ENCODE data around the gene ATXN1.
A peak's percentile ranks its signal among the peaks of the same experiment; 100 is the strongest.
"Not testable (repeated sequence)": the region's sequence is repeated elsewhere in the genome, so short reads cannot be mapped to it uniquely, and the experiment has no call there.

Gene ATXN1

GRCh38 chr6:16390909-16391450 lies 370.3 kb downstream of the ATXN1 start:
- H3K4me3 Mint-ChIP-seq, H3K27me3 Mint-ChIP-seq, ATAC-seq, H3K9me3 Mint-ChIP-seq, H3K4me1 Mint-ChIP-seq, H3K27ac Mint-ChIP-seq: not testable (repeated sequence)
- peaks cover 31% of the 10 kb centered on the region for H3K36me3 Mint-ChIP-seq

- H3K4me3 Mint-ChIP-seq, result no peak overlapping the region
- H3K4me1 Mint-ChIP-seq, result peaks cover 5% of the 10 kb centered on the region
- no peak for ATAC-seq
- no peak overlapping the region for H3K27ac Mint-ChIP-seq
- peaks cover 45% of the 10 kb centered on the region for H3K36me3 Mint-ChIP-seq
- H3K9me3 Mint-ChIP-seq, result no peaks in the 10 kb centered on the region
- H3K27me3 Mint-ChIP-seq, result no peaks in the 10 kb centered on the region
Observed at GRCh38 chr6:16389642-16390041, 371.6 kb downstream of the ATXN1 start.

GRCh38 chr6:16388488-16388887 lies 372.8 kb downstream of the ATXN1 start:
- Mint-ChIP-seq H3K27ac (no peak overlapping the region), H3K9me3 (no peaks in the 10 kb centered on the region)
- ATAC-seq, result no peak

GRCh38 chr6:16386057-16386456 lies 375.2 kb downstream of the ATXN1 start:
- no peak for ATAC-seq
- Mint-ChIP-seq H3K27me3 (no peaks in the 10 kb centered on the region), H3K9me3 (no peaks in the 10 kb centered on the region), H3K27ac (no peak overlapping the region), H3K4me1 (peaks cover 14% of the 10 kb centered on the region), H3K36me3 (peaks cover 64% of the 10 kb centered on the region), H3K4me3 (no peak overlapping the region)

More at GRCh38 chr6:16388488-16388887, 372.8 kb downstream of the ATXN1 start:
- peaks cover 49% of the 10 kb centered on the region for H3K36me3 Mint-ChIP-seq
- H3K4me3 Mint-ChIP-seq, result no peak overlapping the region
- peaks cover 6% of the 10 kb centered on the region for H3K4me1 Mint-ChIP-seq
- no peaks in the 10 kb centered on the region for H3K27me3 Mint-ChIP-seq

GRCh38 chr6:16383607-16384206 lies 377.6 kb downstream of the ATXN1 start:
- H3K36me3 Mint-ChIP-seq, result peaks cover 67% of the 10 kb centered on the region
- H3K4me3 Mint-ChIP-seq, result no peak overlapping the region
- no peaks in the 10 kb centered on the region for H3K9me3 Mint-ChIP-seq
- no peaks in the 10 kb centered on the region for H3K27me3 Mint-ChIP-seq
- H3K27ac Mint-ChIP-seq, result no peak overlapping the region
- H3K4me1 Mint-ChIP-seq, result peaks cover 22% of the 10 kb centered on the region
- no peak for ATAC-seq

- H3K9me3 Mint-ChIP-seq, H3K27ac Mint-ChIP-seq, ATAC-seq, H3K27me3 Mint-ChIP-seq, H3K4me3 Mint-ChIP-seq: not testable (repeated sequence)
- Mint-ChIP-seq H3K4me1 (peaks cover 29% of the 10 kb centered on the region), H3K36me3 (peaks cover 65% of the 10 kb centered on the region)
Observed at GRCh38 chr6:16381968-16382367, 379.3 kb downstream of the ATXN1 start.

GRCh38 chr6:16380220-16380809 lies 380.9 kb downstream of the ATXN1 start:
- Mint-ChIP-seq H3K36me3 (peaks cover 61% of the 10 kb centered on the region), H3K9me3 (no peaks in the 10 kb centered on the region), H3K27me3 (no peaks in the 10 kb centered on the region), H3K4me3 (no peak overlapping the region), H3K27ac (peak overlapping the region; percentile 22), H3K4me1 (peaks cover 46% of the 10 kb centered on the region)
- no peak for ATAC-seq

- not testable (repeated sequence) for ATAC-seq, H3K27me3 Mint-ChIP-seq, H3K9me3 Mint-ChIP-seq, H3K4me3 Mint-ChIP-seq, H3K27ac Mint-ChIP-seq
- Mint-ChIP-seq H3K4me1 (peaks cover 58% of the 10 kb centered on the region), H3K36me3 (peaks cover 51% of the 10 kb centered on the region)
Observed at GRCh38 chr6:16378360-16378759, 382.9 kb downstream of the ATXN1 start.

GRCh38 chr6:16377470-16377869 lies 383.8 kb downstream of the ATXN1 start:
- H3K27ac Mint-ChIP-seq, result no peak overlapping the region
- peaks cover 61% of the 10 kb centered on the region for H3K4me1 Mint-ChIP-seq
- peaks cover 4% of the 10 kb centered on the region for H3K9me3 Mint-ChIP-seq
- ATAC-seq, result no peak
- no peak overlapping the region for H3K4me3 Mint-ChIP-seq
- peaks cover 50% of the 10 kb centered on the region for H3K36me3 Mint-ChIP-seq
- H3K27me3 Mint-ChIP-seq, result no peaks in the 10 kb centered on the region

GRCh38 chr6:16375843-16376242 lies 385.4 kb downstream of the ATXN1 start:
- H3K4me3 Mint-ChIP-seq, result no peak overlapping the region
- H3K27me3 Mint-ChIP-seq, result no peaks in the 10 kb centered on the region
- peak overlapping the region; percentile 69 for H3K27ac Mint-ChIP-seq
- no peak for ATAC-seq
- peaks cover 43% of the 10 kb centered on the region for H3K36me3 Mint-ChIP-seq
- H3K4me1 Mint-ChIP-seq, result peaks cover 58% of the 10 kb centered on the region
- H3K9me3 Mint-ChIP-seq, result peaks cover 4% of the 10 kb centered on the region

- Mint-ChIP-seq H3K27ac (peak overlapping the region; percentile 69), H3K4me1 (peaks cover 53% of the 10 kb centered on the region), H3K4me3 (peak overlapping the region; percentile 45), H3K9me3 (peaks cover 4% of the 10 kb centered on the region), H3K27me3 (no peaks in the 10 kb centered on the region), H3K36me3 (peaks cover 40% of the 10 kb centered on the region)
- ATAC-seq, result no peak
Observed at GRCh38 chr6:16375206-16375605, 386.1 kb downstream of the ATXN1 start.

GRCh38 chr6:16374461-16375200 lies 386.6 kb downstream of the ATXN1 start:
- Mint-ChIP-seq H3K36me3 (peaks cover 41% of the 10 kb centered on the region), H3K4me1 (peaks cover 58% of the 10 kb centered on the region), H3K9me3 (peaks cover 4% of the 10 kb centered on the region), H3K27ac (peak overlapping the region; percentile 69), H3K27me3 (no peaks in the 10 kb centered on the region), H3K4me3 (peak overlapping the region; percentile 45)
- peak; percentile 95 for ATAC-seq

- no peaks in the 10 kb centered on the region for H3K27me3 Mint-ChIP-seq
- H3K36me3 Mint-ChIP-seq, result peaks cover 45% of the 10 kb centered on the region
- peak overlapping the region; percentile 69 for H3K27ac Mint-ChIP-seq
- H3K4me1 Mint-ChIP-seq, result peaks cover 64% of the 10 kb centered on the region
- no peak for ATAC-seq
- peaks cover 4% of the 10 kb centered on the region for H3K9me3 Mint-ChIP-seq
- no peak overlapping the region for H3K4me3 Mint-ChIP-seq
Observed at GRCh38 chr6:16374016-16374415, 387.2 kb downstream of the ATXN1 start.

GRCh38 chr6:16372029-16372776 lies 389.1 kb downstream of the ATXN1 start:
- Mint-ChIP-seq H3K9me3 (peaks cover 4% of the 10 kb centered on the region), H3K4me3 (no peak overlapping the region), H3K27ac (no peak overlapping the region), H3K36me3 (peaks cover 45% of the 10 kb centered on the region), H3K4me1 (peaks cover 64% of the 10 kb centered on the region), H3K27me3 (no peaks in the 10 kb centered on the region)
- ATAC-seq, result no peak

- H3K4me1 Mint-ChIP-seq, result peaks cover 56% of the 10 kb centered on the region
- H3K27me3 Mint-ChIP-seq, result no peaks in the 10 kb centered on the region
Observed at GRCh38 chr6:16371401-16371800, 389.9 kb downstream of the ATXN1 start.

More at GRCh38 chr6:16371401-16371800, 389.9 kb downstream of the ATXN1 start:
- no peak for ATAC-seq
- Mint-ChIP-seq H3K36me3 (peaks cover 41% of the 10 kb centered on the region), H3K9me3 (peaks cover 4% of the 10 kb centered on the region), H3K4me3 (no peak overlapping the region), H3K27ac (no peak overlapping the region)
